A549 (cell line): ENCODE data around the gene TRMT61A. TPM values are rescaled to one million over a fixed set of nuclear protein-coding genes. Genes with fewer than 3 reads are reported as not detected.

Experiments used
- ATAC-seq, 2 experiments: fragments of 200-7000 bp in 1 of 2; fragments of >200 bp in 1 of 2; cut with Nextera tagmentation in 1 of 2; cut with Tn5 transposase in 1 of 2; 3 replicates each; pipeline versions ENCODE4 v1.8.0 to v1.9.1; 2018 to 2020; ENCODE audit warnings: mild to moderate bottlenecking in 1 of 2, moderate library complexity in 1 of 2
- CTCF ChIA-PET: fragments of 300-600 bp; sonication (Branson Sonifier 250); formaldehyde crosslinking; extraction: SDS; loops from one replicate; lab custom pipeline; 2021; ENCODE audit warnings: antibody characterized with exemption, inconsistent platforms; lab: Yijun Ruan, JAX
- POLR2A ChIA-PET: fragments of 350-600 bp; formaldehyde crosslinking; extraction: SDS; loops from one replicate; lab custom pipeline; 2021; ENCODE audit warnings: antibody characterized with exemption, inconsistent platforms; lab: Yijun Ruan, JAX
- DNase-seq, 2 experiments: peaks; one replicate each; pipeline versions ENCODE4 v3.0.0 to v3.0.0-alpha.2; 2011 to 2016; ENCODE audit warnings: low read depth in 1 of 2, low spot score in 1 of 2
- FAIRE-seq: peaks from 2 replicates; lab custom pipeline; 2011; peaks lifted over from hg19 to GRCh38; lab: Jason Lieb, UNC
- H3K27ac ChIP-seq, 2 experiments: fragments of >200 bp; sonication (Bioruptor Twin); formaldehyde crosslinking; 3 replicates each; pipeline ENCODE4 v1.5.1; 2016 to 2017
- H3K4me1 ChIP-seq: fragments of >200 bp; sonication (Bioruptor Twin); formaldehyde crosslinking; 3 replicates; pipeline ENCODE4 v1.6.1; 2016
- H3K4me2 ChIP-seq: fragments of >200 bp; sonication (Bioruptor Twin); formaldehyde crosslinking; 3 replicates; pipeline ENCODE4 v1.6.1; 2016
- H3K4me3 ChIP-seq: fragments of >200 bp; sonication (Bioruptor Twin); formaldehyde crosslinking; 3 replicates; pipeline ENCODE4 v1.5.1; 2016
- H3K9me3 ChIP-seq: fragments of >200 bp; sonication (Bioruptor Twin); formaldehyde crosslinking; 3 replicates; pipeline ENCODE4 v1.6.1; 2016
- BHLHE40 ChIP-seq: IDR thresholded peaks from 2 replicates; pipeline ENCODE4 v1.6.1; 2012; ENCODE audit warnings: low read depth, low read length, inconsistent platforms
- CHD4 ChIP-seq: fragments of 200-600 bp; sonication (generic); IDR thresholded peaks from 2 replicates; pipeline ENCODE4 v1.6.1; 2016; ENCODE audit warnings: antibody characterized with exemption, mild to moderate bottlenecking, borderline replicate concordance
- CTCF ChIP-seq: fragments of >200 bp; sonication (Bioruptor Twin); formaldehyde crosslinking; IDR thresholded peaks from 3 replicates; pipeline ENCODE4 v1.5.1; 2016
- EHF ChIP-seq: fragments of 250-450 bp; sonication (Bioruptor Pico); IDR thresholded peaks from 2 replicates; pipeline ENCODE4 v1.5.0; 2020; ENCODE audit warnings: mild to moderate bottlenecking
- FOXS1 ChIP-seq: fragments of 250-450 bp; sonication (Bioruptor Pico); IDR thresholded peaks from 2 replicates; pipeline ENCODE4 v1.5.0; 2020; ENCODE audit warnings: mild to moderate bottlenecking, moderate library complexity
- GATA3 ChIP-seq: IDR thresholded peaks from 2 replicates; pipeline ENCODE4 v1.6.1; 2012; ENCODE audit warnings: borderline replicate concordance
- HDAC2 ChIP-seq: fragments of 200-600 bp; sonication (generic); IDR thresholded peaks from 2 replicates; pipeline ENCODE4 v1.6.1; 2016
- HES2 ChIP-seq: fragments of >200 bp; sonication (Bioruptor Twin); formaldehyde crosslinking; IDR thresholded peaks from 2 replicates; pipeline ENCODE4 v1.6.1; 2016
- JUN ChIP-seq, 2 experiments: fragments of >200 bp; sonication (Bioruptor Twin); formaldehyde crosslinking; IDR thresholded peaks; 2 replicates in 1 of 2; 3 replicates in 1 of 2; pipeline ENCODE4 v1.6.1; 2016 to 2017
- JUNB ChIP-seq: fragments of >200 bp; sonication (Bioruptor Twin); formaldehyde crosslinking; IDR thresholded peaks from 2 replicates; pipeline ENCODE4 v1.6.1; 2016
- KDM5A ChIP-seq: fragments of 200-600 bp; sonication (generic); IDR thresholded peaks from 2 replicates; pipeline ENCODE4 v1.6.1; 2016; ENCODE audit warnings: antibody characterized with exemption, mild to moderate bottlenecking
- MAFK ChIP-seq: fragments of 450-650 bp; IDR thresholded peaks from 2 replicates; pipeline ENCODE4 v1.6.1; 2014; ENCODE audit not compliant: partially characterized antibody
- MAZ ChIP-seq: fragments of 150-350 bp; IDR thresholded peaks from 2 replicates; pipeline ENCODE4 v1.6.1; 2014; ENCODE audit warnings: antibody characterized with exemption, low read depth, low read length, borderline replicate concordance
- NPAS2 ChIP-seq: fragments of 250-450 bp; sonication (Bioruptor Pico); IDR thresholded peaks from 2 replicates; pipeline ENCODE4 v1.8.0; 2022; ENCODE audit warnings: mild to moderate bottlenecking, moderate library complexity, borderline replicate concordance
- PHF8 ChIP-seq: fragments of 200-600 bp; sonication (generic); IDR thresholded peaks from 2 replicates; pipeline ENCODE4 v1.6.1; 2016; ENCODE audit warnings: low read depth, mild to moderate bottlenecking, antibody characterized with exemption, moderate library complexity, borderline replicate concordance
- RCOR1 ChIP-seq: fragments of 150-350 bp; IDR thresholded peaks from 2 replicates; pipeline ENCODE4 v1.6.1; 2014; ENCODE audit warnings: antibody characterized with exemption, low read length, low read depth
- SMC3 ChIP-seq: fragments of >200 bp; sonication (Bioruptor Twin); formaldehyde crosslinking; IDR thresholded peaks from 3 replicates; pipeline ENCODE4 v1.6.1; 2018; ENCODE audit warnings: inconsistent platforms
- SREBF2 ChIP-seq: fragments of 450-650 bp; IDR thresholded peaks from 2 replicates; pipeline ENCODE4 v1.6.1; 2014; ENCODE audit warnings: mild to moderate bottlenecking, moderate library complexity
- TP53 ChIP-seq: fragments of 250-450 bp; sonication (Bioruptor Pico); IDR thresholded peaks from 2 replicates; pipeline ENCODE4 v1.5.0; 2021; ENCODE audit warnings: mild to moderate bottlenecking, moderate library complexity
- ZC3H11A ChIP-seq: fragments of 450-650 bp; IDR thresholded peaks from 2 replicates; pipeline ENCODE4 v1.6.1; 2014; ENCODE audit warnings: antibody characterized with exemption, mild to moderate bottlenecking
- ZFP36 ChIP-seq: fragments of 450-650 bp; IDR thresholded peaks from 2 replicates; pipeline ENCODE4 v1.6.1; 2014; ENCODE audit warnings: borderline replicate concordance; ENCODE audit not compliant: partially characterized antibody
- ZSCAN20 ChIP-seq: fragments of 250-450 bp; sonication (Bioruptor Pico); IDR thresholded peaks from 2 replicates; pipeline ENCODE4 v1.8.0; 2022; ENCODE audit warnings: mild to moderate bottlenecking, moderate library complexity
- WGBS: methylation state at CpG from one replicate; pipeline ENCODE4 v1.1.6; 2017; ENCODE audit errors: missing lambda C conversion rate; 5-methylcytosine and 5-hydroxymethylcytosine counted together
- polyA plus RNA-seq, 4 experiments: library from polyadenylated mRNA; depleted of rRNA in 3 of 4; stranded (reverse); fragments of >200 nt; fragmentation: RNase III in 1 of 4; extraction: RNeasy Plus Mini Kit Qiagen cat#74134 plus additional on column Dnase treatment in 1 of 4; gene quantifications; 2 replicates in 3 of 4; 3 replicates in 1 of 4; pipeline ENCODE4 v1.2.3, GENCODE V29; 2011 to 2017
- TF ChIP-seq, protein P1 (sequence below): fragments of >200 bp; sonication (Bioruptor Twin); formaldehyde crosslinking; IDR thresholded peaks from 3 replicates; pipeline ENCODE4 v1.6.1; 2016
- TF ChIP-seq, protein P2 (sequence below): fragments of 150-350 bp; IDR thresholded peaks from 2 replicates; pipeline ENCODE4 v1.6.1; 2014; ENCODE audit warnings: low read depth, mild to moderate bottlenecking, low read length

The TRMT61A gene
- polyA plus RNA-seq, 2 of the 4 experiments (the other 2 are of a cell fraction): 8.3 to 19.4 TPM

- POLR2A ChIA-PET: no interaction called here
- Histone ChIP-seq H3K9me3 (no peaks in the 10 kb centered on the region), H3K4me3 (no peak overlapping the region), H3K4me2 (no peak overlapping the region), H3K27ac (no peak overlapping the region), H3K4me1 (peaks cover 3% of the 10 kb centered on the region; the same call in 1 of the 3 replicates)
- FAIRE-seq (no peak), DNase-seq (no peak), ATAC-seq (no peak)
- CTCF ChIA-PET: interaction anchor here (0.7 to 1.3 kb wide), 4 partner anchors 22 to 340 kb away, joined by 3 to 4 read pairs (median 3); no protein-coding TSS in a partner anchor
- WGBS: 93% methylated on average over 11 of the region's 11 CpGs
- TF ChIP-seq MAZ: no peak
- no peak for TF ChIP-seq RCOR1
- TF ChIP-seq SMC3: no peak
- TF ChIP-seq EHF (CRISPR knock-in tag): no peak
- TF ChIP-seq TP53: no peak
- TF ChIP-seq HES2: no peak
- TF ChIP-seq FOXS1: no peak
- TF ChIP-seq CTCF: no peak
- TF ChIP-seq ZC3H11A: no peak
- TF ChIP-seq MAFK: no peak
- TF ChIP-seq CHD4: no peak
These were observed 40.4 kb downstream of the TRMT61A start for GRCh38 chr14:103569408-103569807.

- TF ChIP-seq HDAC2 (no peak), PHF8 (no peak), JUNB (no peak), BHLHE40 (no peak), KDM5A (no peak), MAZ (no peak), CTCF (no peak), NPAS2 (CRISPR knock-in tag) (no peak), ZFP36 (no peak), SREBF2 (no peak), JUN (IDR thresholded peaks at IDR 0.05) (no peak), GATA3 (no peak), ZSCAN20 (CRISPR knock-in tag) (no peak)
- TF ChIP-seq, protein P1, sequence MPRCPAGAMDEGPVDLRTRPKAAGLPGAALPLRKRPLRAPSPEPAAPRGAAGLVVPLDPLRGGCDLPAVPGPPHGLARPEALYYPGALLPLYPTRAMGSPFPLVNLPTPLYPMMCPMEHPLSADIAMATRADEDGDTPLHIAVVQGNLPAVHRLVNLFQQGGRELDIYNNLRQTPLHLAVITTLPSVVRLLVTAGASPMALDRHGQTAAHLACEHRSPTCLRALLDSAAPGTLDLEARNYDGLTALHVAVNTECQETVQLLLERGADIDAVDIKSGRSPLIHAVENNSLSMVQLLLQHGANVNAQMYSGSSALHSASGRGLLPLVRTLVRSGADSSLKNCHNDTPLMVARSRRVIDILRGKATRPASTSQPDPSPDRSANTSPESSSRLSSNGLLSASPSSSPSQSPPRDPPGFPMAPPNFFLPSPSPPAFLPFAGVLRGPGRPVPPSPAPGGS: no peak
- TF ChIP-seq, protein P2, sequence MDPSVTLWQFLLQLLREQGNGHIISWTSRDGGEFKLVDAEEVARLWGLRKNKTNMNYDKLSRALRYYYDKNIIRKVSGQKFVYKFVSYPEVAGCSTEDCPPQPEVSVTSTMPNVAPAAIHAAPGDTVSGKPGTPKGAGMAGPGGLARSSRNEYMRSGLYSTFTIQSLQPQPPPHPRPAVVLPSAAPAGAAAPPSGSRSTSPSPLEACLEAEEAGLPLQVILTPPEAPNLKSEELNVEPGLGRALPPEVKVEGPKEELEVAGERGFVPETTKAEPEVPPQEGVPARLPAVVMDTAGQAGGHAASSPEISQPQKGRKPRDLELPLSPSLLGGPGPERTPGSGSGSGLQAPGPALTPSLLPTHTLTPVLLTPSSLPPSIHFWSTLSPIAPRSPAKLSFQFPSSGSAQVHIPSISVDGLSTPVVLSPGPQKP: no peak
- ChIA-PET CTCF (interaction anchor here (0.6 to 4.1 kb wide), 7 partner anchors 9 to 327 kb away, joined by 3 to 19 read pairs (median 3); no protein-coding TSS in a partner anchor), POLR2A (no interaction called here)
- DNase-seq: no peak
- 86% methylated on average over 6 of the region's 6 CpGs for WGBS
- Histone ChIP-seq H3K4me3 (no peak overlapping the region), H3K9me3 (no peaks in the 10 kb centered on the region), H3K4me1 (peaks cover 23% of the 10 kb centered on the region), H3K4me2 (no peak overlapping the region), H3K27ac (no peak overlapping the region)
- no peak for FAIRE-seq
- ATAC-seq: no peak
These were observed 45.1 kb downstream of the TRMT61A start for GRCh38 chr14:103574104-103574503.
